Femur (tissue), 1 donor: Measurements from ENCODE around the gene NAV3.

Source experiments
- DNase-seq: peaks from one replicate; pipeline ENCODE4 v3.0.0-alpha.2; 2017

Gene NAV3

GRCh38 chr12:78120866-78121560 lies 290.3 kb downstream of the NAV3 start:
- DNase-seq: no peak

DNA sequence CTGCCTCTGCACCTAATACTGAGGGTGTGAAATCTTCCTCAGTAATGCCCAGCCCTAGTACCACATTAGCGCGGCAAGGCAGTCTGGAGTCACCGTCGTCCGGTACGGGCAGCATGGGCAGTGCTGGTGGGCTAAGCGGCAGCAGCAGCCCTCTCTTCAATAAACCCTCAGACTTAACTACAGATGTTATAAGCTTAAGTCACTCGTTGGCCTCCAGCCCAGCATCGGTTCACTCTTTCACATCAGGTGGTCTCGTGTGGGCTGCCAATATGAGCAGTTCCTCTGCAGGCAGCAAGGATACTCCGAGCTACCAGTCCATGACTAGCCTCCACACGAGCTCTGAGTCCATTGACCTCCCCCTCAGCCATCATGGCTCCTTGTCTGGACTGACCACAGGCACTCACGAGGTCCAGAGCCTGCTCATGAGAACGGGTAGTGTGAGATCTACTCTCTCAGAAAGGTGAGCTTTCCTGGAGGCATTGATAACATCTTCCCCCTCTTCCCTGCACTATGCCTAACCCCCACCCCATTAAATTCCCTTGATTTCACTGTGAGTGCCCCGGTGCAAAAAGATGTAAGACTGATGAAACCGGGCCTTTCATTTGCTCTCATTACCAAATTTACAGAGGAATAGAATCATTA lies 291.4 kb downstream of the NAV3 start:
- peak; percentile 25 for DNase-seq

GRCh38 chr12:78128211-78128610 lies 297.5 kb downstream of the NAV3 start:
- DNase-seq: no peak

GRCh38 chr12:78143717-78144116 lies 313.0 kb downstream of the NAV3 start:
- DNase-seq: no peak

- no peak for DNase-seq
These were observed 314.7 kb downstream of the NAV3 start for GRCh38 chr12:78145398-78145797.

DNA sequence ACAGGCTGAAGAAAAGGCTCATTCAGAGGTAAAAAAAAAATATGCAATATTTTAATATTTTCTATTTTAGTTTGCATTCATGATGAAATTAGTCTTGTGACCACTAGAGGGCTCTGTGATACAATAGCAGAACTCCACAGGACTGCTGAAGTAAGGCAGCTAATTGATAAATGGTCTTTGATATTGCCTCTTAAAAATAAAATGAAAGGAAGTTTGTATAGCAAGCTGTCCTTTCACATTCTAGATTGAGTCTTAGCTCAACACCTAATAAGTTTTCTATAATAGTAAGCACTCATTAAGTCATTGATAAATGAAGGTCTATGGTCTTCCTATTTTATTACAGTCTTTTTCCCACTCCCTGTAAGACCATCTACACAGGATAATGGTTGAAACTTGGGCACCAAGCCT lies 315.7 kb downstream of the NAV3 start:
- DNase-seq: no peak

DNA sequence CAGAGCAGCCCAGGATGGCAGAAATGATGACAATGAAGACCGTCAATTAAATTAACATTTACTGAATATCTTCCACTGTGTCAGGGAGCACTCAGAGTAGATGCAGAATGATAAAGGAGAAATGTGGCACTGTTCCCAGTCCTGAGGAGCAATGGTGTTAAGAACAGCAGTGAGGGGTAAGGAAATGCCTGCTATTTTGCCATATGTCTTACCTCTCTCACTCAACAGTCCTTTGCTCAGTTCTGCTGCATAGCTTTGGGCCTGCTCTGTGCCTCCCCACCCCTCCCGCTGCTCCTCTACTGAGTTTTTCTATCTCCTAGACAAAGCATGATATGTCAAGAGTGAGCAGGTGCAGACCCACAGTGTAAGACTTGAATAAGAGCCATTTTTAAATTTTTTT lies 318.8 kb downstream of the NAV3 start:
- no peak for DNase-seq

DNA sequence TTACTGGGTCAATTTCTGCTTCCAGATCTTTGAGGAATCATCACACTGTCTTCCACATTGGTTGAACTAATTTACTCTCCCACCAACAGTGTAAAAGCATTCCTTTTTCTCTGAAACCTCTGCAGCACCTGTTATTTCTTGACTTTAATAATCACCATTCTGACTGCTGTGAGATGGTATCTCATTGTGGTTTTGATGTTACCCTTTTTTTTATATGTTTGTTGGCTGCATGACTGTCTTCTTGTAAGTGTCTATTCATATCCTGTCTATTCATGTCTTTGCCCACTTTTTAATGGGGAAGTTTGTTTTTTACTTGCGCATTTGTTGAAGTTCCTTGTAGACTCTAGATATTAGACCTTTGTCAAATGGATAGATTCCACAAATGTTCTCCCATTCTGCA lies 324.9 kb downstream of the NAV3 start:
- DNase-seq: no peak

GRCh38 chr12:78156751-78157150 lies 326.1 kb downstream of the NAV3 start:
- DNase-seq: no peak

DNA sequence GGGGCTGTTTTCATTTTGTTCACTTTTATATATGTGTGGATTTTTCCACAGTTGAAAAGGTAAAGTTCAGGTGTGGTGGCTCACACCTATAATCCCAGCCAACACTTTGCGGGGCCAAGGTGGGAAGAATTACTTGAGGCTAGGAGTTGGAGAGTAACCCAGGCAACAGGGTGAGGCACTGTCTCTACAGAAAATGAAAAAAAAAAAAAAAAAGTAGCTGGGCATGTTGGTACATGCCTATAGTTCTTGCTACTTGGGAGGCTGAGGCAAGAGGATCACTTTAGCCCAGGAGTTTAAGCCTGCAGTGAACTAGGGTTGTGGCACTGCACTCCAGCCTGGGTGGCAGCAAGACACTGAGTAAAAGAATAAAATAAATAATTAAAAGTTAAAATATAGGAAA lies 326.5 kb downstream of the NAV3 start:
- no peak for DNase-seq

GRCh38 chr12:78164154-78164553 lies 333.5 kb downstream of the NAV3 start:
- no peak for DNase-seq

GRCh38 chr12:78167510-78167909 lies 336.8 kb downstream of the NAV3 start:
- DNase-seq: no peak

- no peak for DNase-seq
These were observed 340.4 kb downstream of the NAV3 start for GRCh38 chr12:78171061-78171460.

DNA sequence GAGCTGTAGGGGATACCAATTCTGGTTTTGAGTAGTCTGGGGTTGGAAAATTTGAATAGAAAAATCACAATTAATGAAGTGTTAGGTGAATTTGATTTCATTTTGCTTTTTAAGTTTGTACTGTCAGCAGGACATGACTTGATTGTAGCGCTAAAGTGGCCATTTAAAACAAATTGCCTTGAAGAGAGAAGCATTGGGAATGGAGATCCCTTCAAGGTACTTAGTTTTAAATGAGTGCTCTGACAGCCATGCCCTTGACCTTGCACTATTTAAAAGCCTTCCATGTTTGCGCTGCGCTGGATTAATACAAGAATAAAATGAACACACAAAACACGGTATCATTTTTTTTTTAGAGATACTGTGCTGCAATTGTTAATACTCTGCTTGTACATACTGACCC lies 345.9 kb downstream of the NAV3 start:
- no peak for DNase-seq

DNA sequence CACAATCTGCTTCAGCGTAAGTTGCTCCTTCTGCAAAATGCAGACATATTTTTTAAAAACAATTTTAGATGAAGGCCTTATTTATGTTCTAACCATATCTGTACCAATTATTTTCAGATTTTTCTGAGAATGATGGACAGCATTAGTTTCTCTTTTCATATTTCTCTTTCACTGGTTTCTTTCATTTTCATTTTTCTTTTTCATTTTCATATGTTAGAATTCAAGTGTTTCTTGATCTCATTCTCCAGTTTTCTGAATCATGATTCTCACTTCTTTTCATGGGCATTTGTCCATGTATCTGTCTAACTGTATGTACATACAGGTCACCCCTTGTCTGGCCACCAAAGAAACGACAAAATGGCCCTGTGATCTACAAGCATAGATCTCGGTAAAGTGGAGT lies 346.6 kb downstream of the NAV3 start:
- no peak for DNase-seq

DNA sequence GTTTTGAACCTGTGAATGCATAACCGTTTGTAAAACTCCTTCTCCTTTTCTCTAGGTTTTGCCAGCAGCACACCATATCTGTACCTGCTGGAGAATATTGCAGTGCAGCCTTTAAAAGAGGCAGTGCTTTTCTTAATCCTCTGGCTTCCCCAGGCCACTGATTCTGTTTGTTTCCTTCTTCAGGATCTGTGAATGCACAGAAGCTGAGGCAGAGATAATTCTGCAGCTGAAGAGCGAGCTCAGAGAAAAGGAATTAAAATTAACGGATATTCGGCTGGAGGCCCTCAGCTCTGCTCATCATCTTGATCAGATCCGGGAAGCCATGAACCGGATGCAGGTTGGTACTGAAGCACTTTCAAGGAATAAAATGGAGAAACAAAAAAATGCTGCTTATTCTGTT lies 348.7 kb downstream of the NAV3 start:
- no peak for DNase-seq

- peak; percentile 16 for DNase-seq
These were observed 351.0 kb downstream of the NAV3 start for GRCh38 chr12:78181544-78182162.

GRCh38 chr12:78183824-78184223 lies 353.1 kb downstream of the NAV3 start:
- DNase-seq: no peak

DNA sequence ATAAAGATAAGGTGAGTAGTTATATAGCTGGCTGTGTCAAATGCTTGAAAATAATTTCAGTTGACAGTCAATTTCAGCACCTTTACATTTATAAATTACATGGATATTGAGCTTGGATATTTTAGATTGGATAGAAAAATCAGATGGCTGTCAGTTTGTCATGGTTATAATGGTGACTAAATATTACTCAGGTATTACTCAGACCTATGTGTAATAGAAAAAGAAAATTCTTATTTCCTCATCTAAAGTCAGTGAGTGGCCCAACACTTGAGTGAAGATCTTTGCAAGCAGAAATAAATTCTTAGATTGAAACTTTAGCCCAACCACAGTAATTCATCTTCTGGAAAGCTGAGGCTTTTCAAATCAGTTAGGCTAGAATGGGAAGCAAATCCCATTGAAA lies 354.4 kb downstream of the NAV3 start:
- no peak for DNase-seq

DNA sequence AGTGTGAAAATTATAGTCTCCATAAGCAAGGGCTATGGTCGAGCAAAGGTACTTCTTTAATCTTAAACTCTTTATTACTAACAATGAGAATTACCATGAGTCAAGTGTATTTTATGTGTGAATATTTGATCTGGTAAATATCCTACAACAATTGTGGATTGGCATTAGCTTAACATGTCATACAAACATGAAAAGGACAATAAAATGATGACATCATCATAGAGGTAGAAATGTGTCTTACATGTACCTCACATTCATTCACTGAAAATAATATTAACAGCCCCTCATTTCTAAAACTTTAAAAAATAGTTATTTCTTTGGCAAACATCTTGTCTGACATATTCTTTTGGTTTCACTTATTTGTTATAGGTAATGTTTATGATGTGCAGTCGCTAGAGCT lies 355.0 kb downstream of the NAV3 start:
- no peak for DNase-seq

DNA sequence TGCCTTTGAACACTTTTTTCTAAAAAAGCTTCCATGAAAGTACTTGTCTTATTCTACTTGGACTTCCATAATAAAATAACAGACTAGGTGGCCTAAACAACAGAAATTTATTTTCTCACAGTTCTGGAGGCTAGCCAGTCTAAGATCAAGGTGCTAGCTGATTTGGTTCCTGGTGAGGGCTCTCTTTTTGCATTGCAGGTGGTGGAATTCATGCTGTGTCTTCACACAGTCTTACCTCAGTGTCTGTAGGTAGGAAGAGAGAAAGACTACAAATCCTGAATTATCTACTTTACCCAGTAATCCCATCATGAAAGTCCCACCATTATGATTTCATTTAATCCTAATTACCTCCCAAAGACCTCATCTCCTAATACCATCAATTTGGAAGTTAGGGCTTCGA lies 356.0 kb downstream of the NAV3 start:
- DNase-seq: no peak

DNA sequence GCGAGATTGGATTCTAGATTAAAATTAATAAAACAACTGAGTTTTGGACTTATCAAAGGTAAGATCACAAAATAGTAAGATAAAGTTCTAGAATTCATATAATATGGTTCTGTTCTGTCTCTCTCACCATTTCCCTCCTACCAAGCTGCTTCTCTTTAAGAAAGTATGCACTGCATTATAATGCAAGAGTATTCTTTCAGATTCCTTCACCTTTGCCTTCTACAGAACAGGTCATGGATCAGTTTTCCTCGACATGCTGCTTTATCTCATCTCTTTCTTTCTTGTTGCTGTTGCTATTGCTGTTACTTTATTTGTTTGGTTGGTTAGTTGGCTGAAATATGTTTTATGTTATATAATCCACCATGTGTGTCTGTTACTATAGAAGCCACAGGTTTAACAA lies 357.0 kb downstream of the NAV3 start:
- DNase-seq: no peak

GRCh38 chr12:78189656-78190055 lies 359.0 kb downstream of the NAV3 start:
- DNase-seq: no peak

DNA sequence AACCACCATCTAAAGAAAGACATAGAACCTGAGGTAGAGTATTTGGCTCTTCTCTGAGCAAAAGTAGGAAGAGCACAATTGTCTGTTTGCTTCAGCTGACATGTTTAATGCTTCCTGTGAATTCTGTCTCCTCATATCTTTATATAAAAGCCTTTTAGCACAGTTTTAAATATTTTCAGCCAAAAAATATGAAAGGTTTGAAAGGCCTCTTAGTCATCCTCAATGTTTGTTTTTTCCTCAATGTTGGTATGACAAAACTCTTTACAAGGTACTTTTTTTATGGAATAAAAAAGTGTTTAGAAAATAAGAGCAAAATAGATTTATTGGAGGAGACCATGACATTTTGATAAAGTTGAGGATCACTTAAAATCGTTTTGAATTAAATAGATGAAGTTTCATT lies 360.9 kb downstream of the NAV3 start:
- DNase-seq: no peak

GRCh38 chr12:78192979-78193378 lies 362.3 kb downstream of the NAV3 start:
- no peak for DNase-seq
